Trophoblast cell (in vitro differentiated cells and primary cell): Measurements from ENCODE around the gene EPHB2.

ENCODE experiments used
- DNase-seq, 2 donors: peaks; one replicate each; pipeline ENCODE4 v3.0.0-alpha.2; 2016
- H2AFZ ChIP-seq: 2 replicates; pipeline ENCODE4 v1.6.1; 2013; ENCODE audit warnings: low read length, moderate library complexity, mild to moderate bottlenecking; ENCODE audit not compliant: insufficient read depth, poor library complexity
- H2AK5ac ChIP-seq: 2 replicates; pipeline ENCODE4 v1.6.1; 2013; ENCODE audit warnings: mild to moderate bottlenecking, low read length
- H2BK120ac ChIP-seq: 2 replicates; pipeline ENCODE4 v1.6.1; 2013; ENCODE audit warnings: low read length, mild to moderate bottlenecking, moderate library complexity; ENCODE audit not compliant: insufficient read depth, poor library complexity
- H2BK12ac ChIP-seq: 2 replicates; pipeline ENCODE4 v1.6.1; 2013; ENCODE audit warnings: mild to moderate bottlenecking, low read length, moderate library complexity
- H2BK5ac ChIP-seq: 2 replicates; pipeline ENCODE4 v1.6.1; 2013; ENCODE audit warnings: low read length, low read depth, moderate library complexity, mild to moderate bottlenecking; ENCODE audit not compliant: poor library complexity
- H3K14ac ChIP-seq: 2 replicates; pipeline ENCODE4 v1.6.1; 2013; ENCODE audit warnings: mild to moderate bottlenecking, low read length
- H3K18ac ChIP-seq: 2 replicates; pipeline ENCODE4 v1.6.1; 2013; ENCODE audit warnings: mild to moderate bottlenecking, low read length
- H3K23ac ChIP-seq: 2 replicates; pipeline ENCODE4 v1.6.1; 2013; ENCODE audit warnings: low read length
- H3K27ac ChIP-seq: 2 replicates; pipeline ENCODE4 v1.5.1; 2013; ENCODE audit warnings: low read depth, mild to moderate bottlenecking, inconsistent platforms, low read length, moderate library complexity
- H3K27me3 ChIP-seq: 2 replicates; pipeline ENCODE4 v1.6.1; 2013; ENCODE audit warnings: inconsistent platforms, mild to moderate bottlenecking, low read length, moderate library complexity; ENCODE audit not compliant: insufficient read depth
- H3K36me3 ChIP-seq, 2 experiments: 1 replicate in 1 of 2; 2 replicates in 1 of 2; pipeline ENCODE4 v1.6.1; 2013; ENCODE audit warnings: low read length in 2 of 2, mild to moderate bottlenecking in 2 of 2, moderate library complexity in 1 of 2; ENCODE audit not compliant: insufficient read depth in 2 of 2, control insufficient read depth in 1 of 2
- H3K4ac ChIP-seq: 2 replicates; pipeline ENCODE4 v1.6.1; 2013; ENCODE audit warnings: low read depth, mild to moderate bottlenecking, low read length, moderate library complexity
- H3K4me1 ChIP-seq, 2 experiments: 1 replicate in 1 of 2; 2 replicates in 1 of 2; pipeline ENCODE4 v1.6.1; 2013; ENCODE audit warnings: low read length in 2 of 2, mild to moderate bottlenecking in 2 of 2, moderate library complexity in 1 of 2; ENCODE audit not compliant: insufficient read depth in 2 of 2, control insufficient read depth in 1 of 2
- H3K4me2 ChIP-seq: 2 replicates; pipeline ENCODE4 v1.6.1; 2013; ENCODE audit warnings: inconsistent platforms, mild to moderate bottlenecking, low read length, moderate library complexity
- H3K4me3 ChIP-seq: 2 replicates; pipeline ENCODE4 v1.5.1; 2013; ENCODE audit warnings: mild to moderate bottlenecking, low read depth, low read length, inconsistent platforms
- H3K79me1 ChIP-seq: one replicate; pipeline ENCODE4 v1.6.1; 2013; ENCODE audit warnings: low read length
- H3K79me2 ChIP-seq: 2 replicates; pipeline ENCODE4 v1.6.1; 2013; ENCODE audit warnings: low read length, mild to moderate bottlenecking; ENCODE audit not compliant: control insufficient read depth, insufficient read depth, poor library complexity
- H3K9ac ChIP-seq: 2 replicates; pipeline ENCODE4 v1.6.1; 2013; ENCODE audit warnings: mild to moderate bottlenecking, low read length
- H3K9me3 ChIP-seq: 2 replicates; pipeline ENCODE4 v1.6.1; 2013; ENCODE audit warnings: low read depth, mild to moderate bottlenecking, control low read depth, inconsistent platforms, low read length; ENCODE audit not compliant: insufficient read depth
- H4K12ac ChIP-seq: 2 replicates; pipeline ENCODE4 v1.6.1; 2013; ENCODE audit warnings: low read depth, mild to moderate bottlenecking, low read length, moderate library complexity
- H4K8ac ChIP-seq: 2 replicates; pipeline ENCODE4 v1.6.1; 2013; ENCODE audit warnings: low read depth, mild to moderate bottlenecking, low read length, moderate library complexity
- H4K91ac ChIP-seq: one replicate; pipeline ENCODE4 v1.6.1; 2013; ENCODE audit warnings: low read depth, mild to moderate bottlenecking, low read length, moderate library complexity
- WGBS: extraction: QIAGEN DNeasy Blood & Tissue Kit; methylation state at CpG from one replicate; pipeline ENCODE4 v1.1.7; 2013; ENCODE audit warnings: missing lambda C conversion rate; ENCODE audit not compliant: insufficient read length, insufficient coverage; ENCODE audit errors: extremely low coverage; 5-methylcytosine and 5-hydroxymethylcytosine counted together

Gene EPHB2

DNA sequence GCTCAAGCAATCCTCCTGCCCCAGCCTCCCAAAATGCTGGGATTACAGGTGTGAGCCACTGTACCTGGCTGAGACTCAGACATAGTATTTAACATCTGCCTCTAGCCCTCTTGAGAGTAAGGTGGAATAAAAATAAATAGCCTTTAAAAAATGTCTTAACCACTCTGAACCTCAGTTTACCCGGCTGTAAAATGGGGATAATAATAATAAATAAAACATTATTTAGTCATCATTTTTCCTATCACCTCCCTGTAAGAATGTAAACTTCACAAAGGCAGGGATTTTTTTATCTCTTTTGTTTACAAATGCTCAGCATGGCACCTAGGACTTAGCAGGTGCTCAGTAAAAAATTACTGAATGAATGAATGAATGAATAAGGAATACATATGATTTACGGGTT, 17.2 kb downstream of the EPHB2 start:
- no peak for DNase-seq
- H3K36me3 ChIP-seq, result no peaks in the 10 kb centered on the region
- H4K12ac ChIP-seq, result no peak overlapping the region
- H3K79me1 ChIP-seq, result no peaks in the 10 kb centered on the region
- H2AK5ac ChIP-seq, result no peak overlapping the region
- H3K4me3 ChIP-seq, result no peak overlapping the region
- H2BK120ac ChIP-seq, result no peak overlapping the region
- no peak overlapping the region for H4K91ac ChIP-seq
- H3K79me2 ChIP-seq, result no peaks in the 10 kb centered on the region
- H3K4me1 ChIP-seq, result no peaks in the 10 kb centered on the region
- H3K14ac ChIP-seq, result no peak overlapping the region
- H3K23ac ChIP-seq, result no peak overlapping the region
- WGBS, result no CpG with 5 or more reads among the region's 2 CpGs
- no peak overlapping the region for H3K9ac ChIP-seq
- no peak overlapping the region for H3K4me2 ChIP-seq
- H3K4ac ChIP-seq, result no peak overlapping the region
- no peak overlapping the region for H2AFZ ChIP-seq
- no peak overlapping the region for H4K8ac ChIP-seq
- H3K18ac ChIP-seq, result no peak overlapping the region
- H3K9me3 ChIP-seq, result peaks cover under 1% of the 10 kb centered on the region
- no peak overlapping the region for H3K27ac ChIP-seq
- no peaks in the 10 kb centered on the region for H3K27me3 ChIP-seq
- no peak overlapping the region for H2BK5ac ChIP-seq
- no peak overlapping the region for H2BK12ac ChIP-seq

DNA sequence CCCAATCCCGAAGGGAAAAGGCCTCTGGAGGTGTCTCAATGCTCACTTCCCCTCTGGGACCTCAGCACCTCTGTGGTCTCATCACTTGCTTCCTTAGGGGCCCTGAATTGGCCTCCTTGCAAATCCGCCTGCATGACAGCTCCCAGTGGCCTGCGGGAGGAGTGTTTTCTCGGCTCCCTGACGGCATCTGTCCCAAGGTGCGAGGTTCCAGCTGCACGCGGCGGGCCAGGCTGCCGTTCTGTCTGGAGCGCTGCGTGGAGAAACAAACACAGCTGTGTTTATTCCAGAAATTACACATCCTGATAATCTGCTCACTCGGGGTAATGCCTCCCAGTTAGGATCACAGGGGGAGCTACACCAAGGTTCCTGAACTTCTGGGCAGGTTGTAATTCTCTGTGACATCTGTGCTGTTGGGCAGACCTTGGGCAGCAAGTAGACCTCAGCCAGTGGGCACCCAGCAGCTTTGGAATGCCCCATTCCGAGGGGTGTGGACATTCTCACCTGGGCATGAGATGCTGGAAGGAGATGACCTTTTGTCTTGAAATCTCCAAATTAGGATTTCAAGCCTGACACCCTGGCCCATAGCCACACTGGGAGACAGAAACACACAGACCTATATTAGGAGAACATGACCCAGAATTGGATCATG, 18.2 kb downstream of the EPHB2 start:
- Histone ChIP-seq H3K27me3 (no peaks in the 10 kb centered on the region), H3K36me3 (no peaks in the 10 kb centered on the region), H2BK12ac (no peak overlapping the region), H4K8ac (no peak overlapping the region), H3K4me1 (no peaks in the 10 kb centered on the region), H3K18ac (no peak overlapping the region), H3K14ac (no peak overlapping the region), H3K9ac (no peak overlapping the region), H3K9me3 (no peaks in the 10 kb centered on the region), H4K12ac (no peak overlapping the region), H3K23ac (no peak overlapping the region), H2AK5ac (no peak overlapping the region), H3K79me2 (no peaks in the 10 kb centered on the region), H2BK120ac (no peak overlapping the region), H3K4me2 (no peak overlapping the region), H2BK5ac (no peak overlapping the region), H3K4me3 (no peak overlapping the region), H2AFZ (no peak overlapping the region), H3K4ac (no peak overlapping the region), H4K91ac (no peak overlapping the region), H3K27ac (no peak overlapping the region), H3K79me1 (no peaks in the 10 kb centered on the region)
- DNase-seq, result no peak
- no CpG with 5 or more reads among the region's 14 CpGs for WGBS

DNA sequence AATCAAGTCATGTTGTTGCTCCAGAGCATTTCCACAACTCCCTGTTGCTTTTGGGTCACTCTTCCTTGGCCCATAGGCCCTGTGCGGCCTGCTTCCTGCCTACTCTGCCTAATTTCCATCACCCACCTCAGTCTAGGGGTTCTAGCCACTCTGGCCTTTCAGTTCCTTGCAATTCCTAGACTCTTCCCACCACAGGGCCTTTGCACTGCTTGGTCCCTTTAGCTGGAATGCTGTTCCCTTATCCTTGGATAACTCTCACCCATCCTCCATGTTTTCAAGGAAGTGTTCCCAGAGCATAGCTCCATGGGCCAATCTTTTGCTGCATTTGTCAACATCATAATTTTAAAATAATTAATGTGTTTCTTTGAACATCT, 18.7 kb downstream of the EPHB2 start:
- no peak overlapping the region for H2BK5ac ChIP-seq
- no peaks in the 10 kb centered on the region for H3K4me1 ChIP-seq
- H3K4me2 ChIP-seq, result no peak overlapping the region
- no peak overlapping the region for H3K14ac ChIP-seq
- no peak overlapping the region for H4K12ac ChIP-seq
- H4K91ac ChIP-seq, result no peak overlapping the region
- no peak overlapping the region for H3K4ac ChIP-seq
- no peak overlapping the region for H4K8ac ChIP-seq
- H3K79me2 ChIP-seq, result no peaks in the 10 kb centered on the region
- no peak overlapping the region for H3K18ac ChIP-seq
- no peaks in the 10 kb centered on the region for H3K79me1 ChIP-seq
- no peak overlapping the region for H2BK12ac ChIP-seq
- no peaks in the 10 kb centered on the region for H3K9me3 ChIP-seq
- H2AFZ ChIP-seq, result no peak overlapping the region
- H3K27me3 ChIP-seq, result no peaks in the 10 kb centered on the region
- no peak overlapping the region for H2BK120ac ChIP-seq
- DNase-seq, result no peak
- no CpG with 5 or more reads among the region's 1 CpG for WGBS
- H3K9ac ChIP-seq, result no peak overlapping the region
- H3K4me3 ChIP-seq, result no peak overlapping the region
- H3K27ac ChIP-seq, result no peak overlapping the region
- H3K36me3 ChIP-seq, result no peaks in the 10 kb centered on the region
- no peak overlapping the region for H2AK5ac ChIP-seq
- no peak overlapping the region for H3K23ac ChIP-seq

DNA sequence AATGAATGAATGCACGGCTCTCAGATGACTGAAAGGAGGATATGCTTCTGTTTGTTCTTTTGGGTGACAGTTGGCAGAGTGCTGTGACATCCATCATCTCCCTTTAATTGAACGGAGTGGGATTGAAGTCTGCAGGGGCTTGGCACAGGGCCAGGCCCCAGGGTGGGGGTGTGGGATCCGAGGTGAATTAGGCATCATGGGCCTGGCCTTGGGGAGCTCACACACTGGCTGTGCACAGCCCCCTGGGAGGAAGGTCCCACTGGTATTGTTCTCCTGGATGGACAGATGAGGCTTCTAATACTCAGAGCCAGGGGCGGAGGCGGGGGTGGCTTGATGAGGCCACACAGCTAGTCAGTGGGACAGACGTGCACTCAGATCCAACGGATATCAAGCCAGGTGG, 19.3 kb downstream of the EPHB2 start:
- Histone ChIP-seq H3K27me3 (no peaks in the 10 kb centered on the region), H3K4me3 (no peak overlapping the region), H4K8ac (no peak overlapping the region), H3K9ac (no peak overlapping the region), H3K4ac (no peak overlapping the region), H3K18ac (no peak overlapping the region), H2AFZ (no peak overlapping the region), H3K4me1 (no peaks in the 10 kb centered on the region), H3K4me2 (no peak overlapping the region), H4K12ac (no peak overlapping the region), H3K79me1 (no peaks in the 10 kb centered on the region), H3K14ac (no peak overlapping the region), H3K9me3 (no peaks in the 10 kb centered on the region), H3K27ac (no peak overlapping the region), H3K36me3 (no peaks in the 10 kb centered on the region), H4K91ac (no peak overlapping the region), H2AK5ac (no peak overlapping the region), H2BK5ac (no peak overlapping the region), H2BK12ac (no peak overlapping the region), H3K79me2 (no peaks in the 10 kb centered on the region), H2BK120ac (no peak overlapping the region), H3K23ac (no peak overlapping the region)
- no peak for DNase-seq
- WGBS, result no CpG with 5 or more reads among the region's 7 CpGs
